Omental fat pad (tissue), 4 donors: ENCODE measurements around the gene AFG1L. TPM values are rescaled to one million over a fixed set of nuclear protein-coding genes. Genes with fewer than 3 reads are reported as not detected.

Experiments
- ATAC-seq: fragments of 150-250 bp; one replicate; pipeline ENCODE4 v1.9.1; 2016; ENCODE audit warnings: mild to moderate bottlenecking, moderate library complexity; ENCODE audit not compliant: low FRiP score
- DNase-seq: peaks from one replicate; pipeline ENCODE4 v3.0.0-alpha.2; 2019; ENCODE audit warnings: low spot score
- CTCF ChIP-seq, 3 donors: fragments of 450-650 bp; IDR thresholded peaks; one replicate each; pipeline ENCODE4 v1.5.1; 2016 to 2017; ENCODE audit warnings: antibody characterized with exemption in 3 of 3, mild to moderate bottlenecking in 3 of 3, moderate library complexity in 2 of 3
- total RNA-seq, 4 donors: library from RNA; depleted of rRNA; stranded (reverse); fragments of >200 nt; gene quantifications; one replicate each; pipeline ENCODE4 v1.1.0, GENCODE V29; 2016

AFG1L gene
- total RNA-seq, 4 donors from 2014 or later, result 1.8 to 4.3 (median 2.6) TPM

GRCh38 chr6:108510461-108511319 lies 215.8 kb downstream of the AFG1L start:
- ATAC-seq, result no peak
- DNase-seq, result no peak
- TF ChIP-seq CTCF (IDR thresholded peaks at IDR 0.05), result no peak

- TF ChIP-seq CTCF (IDR thresholded peaks at IDR 0.05), result no peak
- ATAC-seq, result no peak
- no peak for DNase-seq
Observed at GRCh38 chr6:108518714-108519576, 224.1 kb downstream of the AFG1L start.

GRCh38 chr6:108521616-108522107 lies 226.8 kb downstream of the AFG1L start:
- TF ChIP-seq CTCF (IDR thresholded peaks at IDR 0.05), result no peak
- no peak for ATAC-seq

GRCh38 chr6:108523697-108524096 lies 228.8 kb downstream of the AFG1L start:
- DNase-seq (no peak), ATAC-seq (no peak)
- no peak for TF ChIP-seq CTCF (IDR thresholded peaks at IDR 0.05)

More at GRCh38 chr6:108521616-108522107, 226.8 kb downstream of the AFG1L start:
- DNase-seq, result no peak

DNA sequence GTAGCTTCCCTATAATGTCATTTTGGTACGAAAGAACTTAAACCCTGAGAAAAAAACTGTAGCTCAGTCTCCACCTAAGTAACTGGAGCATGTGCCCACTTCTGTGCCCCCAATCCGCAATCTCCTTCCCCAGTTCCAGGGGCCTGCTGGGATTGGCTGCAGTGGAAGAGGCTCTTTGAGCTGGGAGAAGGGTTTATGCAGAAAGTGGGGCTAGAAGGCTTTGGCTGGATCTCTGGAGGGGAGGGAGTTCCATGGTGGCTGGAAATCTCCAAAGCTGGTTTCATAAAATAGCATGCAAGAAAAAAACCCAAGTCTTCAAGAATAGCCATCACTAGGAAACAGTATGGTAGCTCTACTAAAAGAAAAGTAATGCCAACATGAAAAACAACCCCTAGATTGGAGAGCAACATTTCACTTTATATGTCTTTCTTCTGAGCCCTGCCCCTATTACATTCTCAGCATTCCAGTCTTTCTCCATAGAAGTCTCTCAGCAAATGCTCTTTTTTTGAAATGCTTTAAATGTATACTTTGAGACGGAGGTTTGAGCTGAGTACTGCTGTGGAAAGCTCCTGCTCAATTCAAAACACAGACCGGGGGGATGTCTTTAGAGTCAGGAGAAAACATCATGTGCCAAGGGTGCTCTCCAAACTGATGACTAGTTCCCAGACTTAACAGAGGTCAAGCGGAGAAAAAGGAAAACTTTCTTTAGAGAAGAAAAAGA lies 229.8 kb downstream of the AFG1L start:
- no peak for TF ChIP-seq CTCF (IDR thresholded peaks at IDR 0.05)
- ATAC-seq (no peak), DNase-seq (no peak)

DNA sequence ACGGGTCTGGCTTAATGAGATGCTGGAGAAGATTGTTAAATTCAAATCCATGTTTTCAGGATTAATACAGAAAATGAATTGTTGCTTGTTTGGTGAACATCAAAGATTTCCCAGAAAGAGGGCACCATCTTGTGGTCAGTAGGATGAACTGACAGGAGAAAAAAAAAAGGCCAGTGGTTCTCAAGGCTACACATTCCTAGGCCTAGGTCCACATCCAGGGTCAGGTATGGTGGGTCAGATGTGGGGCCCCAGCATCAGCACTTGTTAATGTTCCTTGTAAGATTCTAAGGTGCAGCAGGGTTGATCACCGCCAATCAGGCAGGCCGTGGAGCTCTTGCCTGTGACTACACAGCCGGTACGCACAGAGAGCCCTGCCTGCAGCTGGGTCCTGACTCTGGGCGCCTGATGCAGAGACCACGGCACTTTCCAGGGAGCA lies 231.9 kb downstream of the AFG1L start:
- DNase-seq (no peak), ATAC-seq (no peak)
- TF ChIP-seq CTCF (IDR thresholded peaks at IDR 0.05), result peak in 2 of 3 donors; percentile 19 to 22
